ENCODE measurements around the gene NSRP1. TPM values are rescaled to one million over a fixed set of nuclear protein-coding genes. Genes with fewer than 3 reads are reported as not detected.

NSRP1 gene
- total and polyA plus RNA-seq, 7 donors, result 18.0 to 47.6 (median 30.4) TPM

GRCh38 chr17:30210366-30210765 lies 93.8 kb downstream of the NSRP1 start:
- no peak overlapping the region for H3K4me3 ChIP-seq
- no peaks in the 10 kb centered on the region for H3K9me3 ChIP-seq
- H3K36me3 ChIP-seq, result no peaks in the 10 kb centered on the region
- H3K27me3 ChIP-seq, result peaks cover 0 to 6% (median 0%) of the 10 kb centered on the region in 3 donors
- H3K27ac ChIP-seq, result no peak overlapping the region
- H3K4me1 ChIP-seq, result no peaks in the 10 kb centered on the region
- 93 to 94% methylated on average over 11 of the region's 11 CpGs for WGBS, 2 donors
- TF ChIP-seq POLR2AphosphoS5 (IDR thresholded peaks at IDR 0.05) (no peak), CTCF (IDR thresholded peaks at IDR 0.05) (no peak), POLR2A (IDR thresholded peaks at IDR 0.05) (no peak), EP300 (IDR thresholded peaks at IDR 0.05) (no peak)
- intact Hi-C loops (cut with DNase I), result no loop called here
- no peak for DNase-seq

- Histone ChIP-seq H3K27me3 (peaks cover 0 to 1% (median 0%) of the 10 kb centered on the region in 3 donors), H3K27ac (no peak overlapping the region), H3K9me3 (no peaks in the 10 kb centered on the region), H3K36me3 (no peaks in the 10 kb centered on the region), H3K4me1 (no peaks in the 10 kb centered on the region), H3K4me3 (no peak overlapping the region)
- TF ChIP-seq POLR2A (IDR thresholded peaks at IDR 0.05), result no peak
- no peak for TF ChIP-seq CTCF (IDR thresholded peaks at IDR 0.05)
- no peak for TF ChIP-seq POLR2AphosphoS5 (IDR thresholded peaks at IDR 0.05)
- TF ChIP-seq EP300 (IDR thresholded peaks at IDR 0.05), result no peak
- intact Hi-C loops (cut with DNase I), result no loop called here
- DNase-seq, result no peak
- 93 to 96% methylated on average over 10 of the region's 10 CpGs for WGBS, 2 donors
Observed at GRCh38 chr17:30210901-30211300, 94.3 kb downstream of the NSRP1 start.

- 88 to 91% methylated on average over 6 of the region's 6 CpGs for WGBS, 2 donors
Observed at GRCh38 chr17:30211371-30211770, 94.8 kb downstream of the NSRP1 start.

GRCh38 chr17:30212750-30213149 lies 96.1 kb downstream of the NSRP1 start:
- Histone ChIP-seq H3K27me3 (no peaks in the 10 kb centered on the region), H3K27ac (no peak overlapping the region), H3K36me3 (no peaks in the 10 kb centered on the region), H3K9me3 (no peaks in the 10 kb centered on the region), H3K4me1 (no peaks in the 10 kb centered on the region), H3K4me3 (no peak overlapping the region)
- intact Hi-C loops (cut with DNase I), result no loop called here
- no peak for DNase-seq
- 86 to 94% methylated on average over 11 of the region's 11 CpGs for WGBS, 2 donors
- no peak for TF ChIP-seq POLR2A (IDR thresholded peaks at IDR 0.05)
- no peak for TF ChIP-seq POLR2AphosphoS5 (IDR thresholded peaks at IDR 0.05)
- TF ChIP-seq EP300 (IDR thresholded peaks at IDR 0.05), result no peak
- no peak for TF ChIP-seq CTCF (IDR thresholded peaks at IDR 0.05)

More at GRCh38 chr17:30211371-30211770, 94.8 kb downstream of the NSRP1 start:
- TF ChIP-seq POLR2AphosphoS5 (IDR thresholded peaks at IDR 0.05), result no peak
- no peak for TF ChIP-seq POLR2A (IDR thresholded peaks at IDR 0.05)
- TF ChIP-seq EP300 (IDR thresholded peaks at IDR 0.05), result no peak
- TF ChIP-seq CTCF (IDR thresholded peaks at IDR 0.05), result no peak
- no peak overlapping the region for H3K27ac ChIP-seq
- intact Hi-C loops (cut with DNase I), result no loop called here
- no peaks in the 10 kb centered on the region for H3K9me3 ChIP-seq
- H3K4me1 ChIP-seq, result no peaks in the 10 kb centered on the region
- H3K4me3 ChIP-seq, result no peak overlapping the region
- H3K36me3 ChIP-seq, result no peaks in the 10 kb centered on the region
- no peak for DNase-seq
- H3K27me3 ChIP-seq, result no peaks in the 10 kb centered on the region

- no peak overlapping the region for H3K27ac ChIP-seq
- H3K4me3 ChIP-seq, result no peak overlapping the region
- TF ChIP-seq POLR2AphosphoS5 (IDR thresholded peaks at IDR 0.05), result no peak
- no peak for TF ChIP-seq POLR2A (IDR thresholded peaks at IDR 0.05)
- no peak for TF ChIP-seq CTCF (IDR thresholded peaks at IDR 0.05)
- no peak for TF ChIP-seq EP300 (IDR thresholded peaks at IDR 0.05)
- H3K36me3 ChIP-seq, result no peaks in the 10 kb centered on the region
- H3K4me1 ChIP-seq, result no peaks in the 10 kb centered on the region
- intact Hi-C loops (cut with DNase I), result no loop called here
- DNase-seq, result no peak
- no peaks in the 10 kb centered on the region for H3K27me3 ChIP-seq
- no peaks in the 10 kb centered on the region for H3K9me3 ChIP-seq
- WGBS, 2 donors, result 95% methylated on average over 6 of the region's 6 CpGs
Observed at GRCh38 chr17:30217054-30217453, 100.4 kb downstream of the NSRP1 start.
